Measurements from ENCODE around the gene ARAP3.

Gene ARAP3

GRCh38 chr5:141686648-141687416, 4.8 kb upstream of the ARAP3 start:
- TF ChIP-seq TAF1 (IDR thresholded peaks at IDR 0.05; ENCODE audit: low read depth) (no peak), MAX (IDR thresholded peaks at IDR 0.05) (no peak), EGR1 (IDR thresholded peaks at IDR 0.05) (no peak), YY1 (IDR thresholded peaks at IDR 0.05; ENCODE audit: low read depth) (no peak), TEAD4 (IDR thresholded peaks at IDR 0.05) (no peak), ZBTB7A (IDR thresholded peaks at IDR 0.05; ENCODE audit: low read depth) (no peak), NFIC (IDR thresholded peaks at IDR 0.05) (no peak)

GRCh38 chr5:141685591-141685990, 3.6 kb upstream of the ARAP3 start:
- TF ChIP-seq YY1 (IDR thresholded peaks at IDR 0.05; ENCODE audit: low read depth), result no peak
- TF ChIP-seq EGR1 (IDR thresholded peaks at IDR 0.05), result no peak
- TF ChIP-seq ZBTB7A (IDR thresholded peaks at IDR 0.05; ENCODE audit: low read depth), result no peak
- TF ChIP-seq TAF1 (IDR thresholded peaks at IDR 0.05; ENCODE audit: low read depth), result no peak
- TF ChIP-seq RAD21 (IDR thresholded peaks at IDR 0.05; ENCODE audit: low read depth), result no peak
- no peak for TF ChIP-seq CREB1 (IDR thresholded peaks at IDR 0.05; ENCODE audit: low read depth)
- TF ChIP-seq CEBPB (IDR thresholded peaks at IDR 0.05), result no peak
- no peak for TF ChIP-seq REST (IDR thresholded peaks at IDR 0.05; ENCODE audit: low read depth)
- no peak for TF ChIP-seq EP300 (IDR thresholded peaks at IDR 0.05; ENCODE audit: borderline replicate concordance)
- no peak for TF ChIP-seq USF1 (IDR thresholded peaks at IDR 0.05)
- no peak for TF ChIP-seq FOXM1 (IDR thresholded peaks at IDR 0.05; ENCODE audit: borderline replicate concordance, low read depth)
- no peak for TF ChIP-seq TEAD4 (IDR thresholded peaks at IDR 0.05)
- TF ChIP-seq NFIC (IDR thresholded peaks at IDR 0.05), result no peak
- no peak for TF ChIP-seq MAX (IDR thresholded peaks at IDR 0.05)
- no peak for TF ChIP-seq TCF12 (IDR thresholded peaks at IDR 0.05; ENCODE audit: low read depth)

- no peak for TF ChIP-seq CREB1 (IDR thresholded peaks at IDR 0.05; ENCODE audit: low read depth)
- no peak for TF ChIP-seq CEBPB (IDR thresholded peaks at IDR 0.05)
- no peak for TF ChIP-seq YY1 (IDR thresholded peaks at IDR 0.05; ENCODE audit: low read depth)
- TF ChIP-seq RAD21 (IDR thresholded peaks at IDR 0.05; ENCODE audit: low read depth), result no peak
- no peak for TF ChIP-seq TEAD4 (IDR thresholded peaks at IDR 0.05)
- no peak for TF ChIP-seq ZBTB7A (IDR thresholded peaks at IDR 0.05; ENCODE audit: low read depth)
- no peak for TF ChIP-seq REST (IDR thresholded peaks at IDR 0.05; ENCODE audit: low read depth)
- no peak for TF ChIP-seq EP300 (IDR thresholded peaks at IDR 0.05; ENCODE audit: borderline replicate concordance)
- TF ChIP-seq FOXM1 (IDR thresholded peaks at IDR 0.05; ENCODE audit: borderline replicate concordance, low read depth), result no peak
- no peak for TF ChIP-seq TCF12 (IDR thresholded peaks at IDR 0.05; ENCODE audit: low read depth)
- no peak for TF ChIP-seq USF1 (IDR thresholded peaks at IDR 0.05)
- TF ChIP-seq EGR1 (IDR thresholded peaks at IDR 0.05), result no peak
- TF ChIP-seq NFIC (IDR thresholded peaks at IDR 0.05), result no peak
- no peak for TF ChIP-seq TAF1 (IDR thresholded peaks at IDR 0.05; ENCODE audit: low read depth)
- TF ChIP-seq MAX (IDR thresholded peaks at IDR 0.05), result no peak
Measured at GRCh38 chr5:141683596-141684141, 1.6 kb upstream of the ARAP3 start.

GRCh38 chr5:141681295-141681694, 735 bp downstream of the ARAP3 start:
- TF ChIP-seq NFIC (IDR thresholded peaks at IDR 0.05), result no peak
- no peak for TF ChIP-seq TCF12 (IDR thresholded peaks at IDR 0.05; ENCODE audit: low read depth)
- TF ChIP-seq EGR1 (IDR thresholded peaks at IDR 0.05), result no peak
- no peak for TF ChIP-seq USF1 (IDR thresholded peaks at IDR 0.05)
- no peak for TF ChIP-seq CREB1 (IDR thresholded peaks at IDR 0.05; ENCODE audit: low read depth)
- no peak for TF ChIP-seq TEAD4 (IDR thresholded peaks at IDR 0.05)
- TF ChIP-seq CEBPB (IDR thresholded peaks at IDR 0.05), result no peak
- TF ChIP-seq MAX (IDR thresholded peaks at IDR 0.05), result no peak
- TF ChIP-seq REST (IDR thresholded peaks at IDR 0.05; ENCODE audit: low read depth), result no peak
- no peak for TF ChIP-seq FOXM1 (IDR thresholded peaks at IDR 0.05; ENCODE audit: borderline replicate concordance, low read depth)
- TF ChIP-seq YY1 (IDR thresholded peaks at IDR 0.05; ENCODE audit: low read depth), result no peak
- TF ChIP-seq ZBTB7A (IDR thresholded peaks at IDR 0.05; ENCODE audit: low read depth), result no peak
- TF ChIP-seq TAF1 (IDR thresholded peaks at IDR 0.05; ENCODE audit: low read depth), result no peak
- no peak for TF ChIP-seq EP300 (IDR thresholded peaks at IDR 0.05; ENCODE audit: borderline replicate concordance)
- no peak for TF ChIP-seq RAD21 (IDR thresholded peaks at IDR 0.05; ENCODE audit: low read depth)
